Loucy (cell line): ENCODE results near the gene GMPPB.

ENCODE experiments used
- CTCF ChIP-seq: fragments of 200-600 bp; sonication (generic); conservative IDR thresholded peaks from 2 replicates; pipeline ENCODE4 v1.5.1; 2014; ENCODE audit warnings: mild to moderate bottlenecking, antibody characterized with exemption, low read length
- EZH2phosphoT487 ChIP-seq: fragments of 200-600 bp; IDR thresholded peaks from 2 replicates; pipeline ENCODE4 v1.6.1; 2018; ENCODE audit warnings: antibody characterized with exemption, mild to moderate bottlenecking, moderate library complexity, borderline replicate concordance

GRCh38 chr3:49705390-49705960, 18.3 kb downstream of the GMPPB start:
- TF ChIP-seq CTCF (no peak), EZH2phosphoT487 (no peak)
